ENCODE measurements around the gene MUC5AC.
"Not testable (repeated sequence)": the region's sequence is repeated elsewhere in the genome, so short reads cannot be mapped to it uniquely, and the experiment has no call there.

GRCh38 chr11:1188451-1189130, 30.8 kb downstream of the MUC5AC start:
- TF ChIP-seq CTCF, POLR2A (IDR thresholded peaks at IDR 0.05): not testable (repeated sequence)
